ENCODE results near the gene PKDCC.
A peak's percentile ranks its signal among the peaks of the same experiment; 100 is the strongest.
"Not testable (repeated sequence)": the region's sequence is repeated elsewhere in the genome, so short reads cannot be mapped to it uniquely, and the experiment has no call there.

The PKDCC gene

DNA sequence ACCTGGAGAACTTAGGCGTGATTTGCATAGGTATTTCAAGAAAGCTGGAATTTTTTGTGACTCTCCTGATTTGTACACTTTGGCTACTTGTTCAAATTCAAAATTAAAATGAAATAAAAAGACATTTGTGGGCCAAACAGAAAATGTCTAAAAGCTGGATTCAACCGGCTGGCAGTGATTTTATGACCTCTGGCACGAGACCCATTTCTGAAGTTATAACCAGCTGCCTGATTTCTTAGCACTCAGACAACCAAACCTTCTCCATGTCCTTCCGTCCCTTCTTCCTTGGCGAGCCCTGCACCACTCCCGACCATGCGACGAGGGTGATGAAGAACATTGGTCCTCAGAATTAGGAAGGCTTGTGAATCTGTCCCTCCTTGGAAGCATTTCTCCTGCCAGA lies 19.7 kb downstream of the PKDCC start:
- no peak for ATAC-seq

DNA sequence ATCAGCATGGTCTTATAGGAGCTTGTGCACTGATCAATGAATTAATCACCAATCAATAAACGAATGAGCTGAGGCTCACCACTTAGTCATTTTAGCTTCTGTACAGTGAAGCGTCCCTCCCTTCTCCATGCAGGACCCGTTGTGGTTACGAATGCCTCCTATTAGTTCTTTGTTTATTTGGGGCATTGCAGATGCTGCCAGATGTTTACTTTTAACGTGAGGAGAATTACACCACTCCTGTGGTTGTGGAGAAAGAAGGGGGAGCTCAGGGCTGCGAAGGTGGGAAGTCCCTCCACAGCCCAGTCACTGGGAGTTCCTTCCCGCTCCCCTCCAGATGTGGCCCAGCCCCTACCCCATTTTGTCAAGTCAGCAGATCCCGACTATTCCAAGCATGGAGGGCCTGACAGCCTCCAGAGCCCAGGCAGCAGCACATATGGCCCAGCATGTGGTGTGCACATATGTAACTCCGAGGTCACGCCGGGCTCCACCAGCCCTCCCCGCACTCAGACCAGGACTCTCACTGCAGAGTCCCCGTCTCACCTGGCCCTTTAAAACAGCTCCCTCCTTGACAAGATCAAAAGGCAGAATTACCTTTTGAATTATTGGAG lies 20.9 kb downstream of the PKDCC start:
- no peak for ATAC-seq

DNA sequence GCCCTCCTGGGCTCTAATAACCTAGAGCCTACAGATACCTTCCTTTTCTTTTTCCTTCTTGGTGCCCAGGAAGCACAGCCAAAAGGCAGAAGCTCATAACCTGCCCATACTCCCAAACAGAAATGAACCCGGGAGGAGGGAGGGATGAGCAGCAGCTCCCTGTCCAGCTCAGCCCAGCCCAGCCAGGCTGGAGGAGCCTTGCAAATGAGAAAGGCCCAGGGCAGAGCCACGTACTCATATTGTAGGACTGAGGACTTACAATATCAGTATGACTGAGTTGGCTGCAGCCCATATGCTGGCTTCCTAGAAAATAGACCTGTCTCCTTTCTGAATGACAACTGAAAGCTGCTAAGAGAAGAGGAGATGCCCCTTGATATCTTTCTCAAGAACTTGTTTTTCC lies 21.7 kb downstream of the PKDCC start:
- no peak for ATAC-seq

DNA sequence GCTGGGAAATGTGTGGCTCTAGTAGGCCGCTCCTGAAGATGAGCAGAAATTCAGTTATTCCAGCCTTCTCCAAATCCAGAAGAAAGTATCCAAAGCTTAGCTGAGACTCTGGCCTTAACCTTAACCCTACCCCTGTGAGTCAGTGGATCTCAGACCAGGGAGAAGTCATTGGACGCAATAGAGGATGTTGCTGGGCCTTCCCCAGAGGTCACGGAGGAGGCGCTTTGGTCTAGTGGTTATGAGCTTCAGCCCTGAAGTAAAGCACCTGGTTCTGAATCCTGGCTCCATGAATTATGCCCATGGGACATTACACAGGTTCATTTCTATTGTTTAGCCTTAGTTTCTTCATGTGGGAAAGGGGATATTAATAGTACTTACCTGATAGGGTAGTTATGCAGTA lies 24.0 kb downstream of the PKDCC start:
- no peak for ATAC-seq

DNA sequence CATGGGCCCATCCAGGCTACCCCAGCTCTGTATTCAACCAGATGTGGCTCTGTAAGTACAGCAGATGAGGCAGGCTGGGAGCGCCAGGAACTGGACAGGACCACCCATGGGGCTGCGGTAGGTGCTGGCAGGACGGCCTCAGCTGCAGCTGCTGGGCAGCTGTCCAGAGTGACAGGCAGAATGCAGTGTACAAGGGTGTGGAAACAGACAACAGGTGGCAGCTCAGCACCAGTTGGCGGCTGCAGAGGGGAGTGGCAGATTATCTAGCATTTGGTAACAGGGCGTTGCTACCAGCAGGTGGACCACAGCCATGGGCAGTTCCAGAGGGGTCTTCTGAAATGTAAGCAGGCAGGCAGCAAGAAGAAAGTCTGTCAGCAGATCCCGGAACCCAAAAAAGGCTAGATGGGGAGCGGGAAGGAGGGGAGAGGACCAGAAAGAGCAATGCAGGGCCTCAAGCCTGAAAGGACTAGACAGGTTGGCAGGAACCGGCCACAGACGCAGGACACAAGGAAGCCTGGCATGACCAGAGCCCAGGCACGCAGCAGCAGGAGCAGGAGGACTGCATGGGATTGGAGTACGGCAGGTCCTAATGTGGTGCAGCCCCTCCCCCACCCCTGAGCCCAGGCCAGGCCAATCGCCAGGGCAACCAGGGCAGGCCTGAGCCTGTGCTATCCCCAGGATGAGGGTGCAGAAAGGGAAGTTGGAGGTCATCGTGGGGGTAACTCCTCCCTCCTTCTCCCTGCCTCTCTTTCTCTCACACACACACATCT lies 24.7 kb downstream of the PKDCC start:
- ATAC-seq = no peak

DNA sequence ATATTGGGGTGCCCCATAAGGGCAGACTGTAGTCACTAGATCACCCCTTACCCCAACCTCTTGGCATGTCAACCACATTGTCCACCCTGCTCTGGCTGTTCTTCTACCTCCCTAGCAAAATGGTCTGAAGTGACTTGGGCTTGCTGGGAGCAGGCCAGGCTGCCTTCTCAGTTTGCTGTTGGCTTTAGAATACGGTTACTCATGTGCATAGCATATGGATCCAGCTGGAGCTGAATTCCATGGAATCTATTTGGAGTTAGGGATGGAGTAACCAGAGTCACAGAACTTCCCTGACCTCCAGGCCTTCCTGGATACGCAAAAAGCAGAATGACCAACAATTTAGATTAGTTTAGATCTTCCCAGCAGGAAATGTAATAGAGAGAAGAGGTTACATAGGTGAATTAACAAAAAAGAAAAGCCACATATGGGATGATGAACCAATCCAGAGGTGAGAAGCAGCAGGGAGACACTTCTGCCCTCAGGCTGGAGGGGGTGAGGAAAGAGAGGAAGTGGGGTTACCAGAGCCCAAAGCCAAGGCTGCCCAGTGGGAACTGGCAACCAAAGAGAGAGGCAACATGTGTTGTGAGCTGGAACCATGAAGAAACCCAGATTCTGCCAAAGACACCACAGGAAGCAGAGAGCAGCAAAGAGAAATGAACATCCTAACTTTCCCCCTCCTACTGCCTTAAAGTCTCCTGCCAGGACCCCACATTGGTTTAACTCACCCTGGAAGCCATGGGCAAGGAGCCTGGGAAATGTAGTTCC lies 26.1 kb downstream of the PKDCC start:
- ATAC-seq = no peak

DNA sequence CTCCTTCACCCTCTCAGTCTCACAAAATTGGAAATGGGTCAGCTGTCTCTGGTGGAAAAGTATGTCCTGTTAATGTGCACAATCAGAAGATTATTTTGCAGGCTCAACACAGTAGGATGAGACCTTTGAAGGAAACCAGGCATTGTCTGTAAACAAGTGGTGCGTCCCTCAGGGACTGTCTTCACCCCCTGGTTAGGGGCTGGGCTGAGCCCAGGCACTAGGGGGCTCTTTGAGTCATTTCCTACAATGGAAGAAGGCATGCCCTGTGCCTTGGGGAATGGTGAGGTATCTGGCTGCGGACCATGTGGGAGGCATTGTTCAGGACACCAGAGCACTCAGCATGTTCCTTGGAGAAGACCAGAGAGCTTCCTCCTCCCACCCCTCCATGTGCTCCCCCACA lies 26.8 kb downstream of the PKDCC start:
- no peak for ATAC-seq

DNA sequence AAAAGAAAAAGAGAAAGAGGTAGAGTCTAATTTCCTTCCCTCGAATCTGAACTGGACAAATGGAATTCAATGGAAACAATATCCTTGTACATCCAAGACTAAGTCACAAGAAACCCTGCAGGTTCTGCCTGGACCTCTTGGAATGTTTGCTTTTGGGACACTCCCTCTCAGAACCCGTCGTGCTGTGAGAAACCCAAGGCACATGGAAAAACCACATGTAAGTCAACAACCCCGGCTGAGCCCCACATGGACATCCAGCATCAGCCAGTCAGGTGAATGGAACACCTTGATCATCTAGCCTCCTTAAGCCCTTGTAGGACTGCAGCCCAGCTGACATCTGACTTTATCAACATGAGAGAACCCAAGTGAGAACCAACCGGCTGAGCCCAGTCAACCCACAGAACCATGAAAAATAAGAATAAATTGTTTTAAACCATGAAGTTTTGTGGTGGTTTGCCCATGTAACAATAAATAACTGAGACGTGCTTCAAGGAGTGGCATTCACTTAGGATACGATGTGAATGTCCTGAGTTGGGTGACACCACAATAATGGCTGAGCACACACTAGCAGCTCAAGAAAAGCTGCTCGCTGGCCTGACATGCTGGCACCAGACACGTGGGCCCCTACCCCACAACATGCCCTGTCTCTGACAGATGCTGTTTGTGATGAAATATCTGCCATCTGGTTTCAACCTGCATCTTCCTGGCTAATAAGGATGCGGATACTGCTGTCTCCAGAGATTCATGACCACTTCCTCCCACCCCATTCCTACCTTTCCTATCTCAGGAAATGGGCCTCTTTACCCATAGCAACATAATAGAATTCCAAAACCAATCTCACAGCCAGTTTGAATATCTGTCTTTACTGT lies 28.8 kb downstream of the PKDCC start:
- no peak for ATAC-seq

DNA sequence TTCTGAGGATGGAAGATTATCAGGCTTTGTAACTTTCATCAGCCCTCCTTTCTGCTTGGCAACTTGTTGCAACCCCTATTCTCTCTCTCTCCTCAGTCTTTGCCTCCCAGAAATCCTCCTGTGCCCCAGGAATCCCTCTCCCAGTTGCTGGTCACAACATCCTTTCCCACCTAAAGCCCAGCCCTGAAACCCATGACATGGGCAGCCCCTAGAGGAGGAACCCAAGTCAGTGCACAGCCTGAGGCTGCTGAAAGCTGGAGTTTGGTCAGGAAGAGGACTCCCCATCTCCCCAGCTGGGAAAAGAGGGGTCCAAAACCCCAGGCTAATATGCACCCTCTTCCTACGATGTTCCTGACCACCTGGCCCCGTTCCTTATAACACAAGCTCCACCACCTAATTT lies 29.5 kb downstream of the PKDCC start:
- ATAC-seq = no peak

DNA sequence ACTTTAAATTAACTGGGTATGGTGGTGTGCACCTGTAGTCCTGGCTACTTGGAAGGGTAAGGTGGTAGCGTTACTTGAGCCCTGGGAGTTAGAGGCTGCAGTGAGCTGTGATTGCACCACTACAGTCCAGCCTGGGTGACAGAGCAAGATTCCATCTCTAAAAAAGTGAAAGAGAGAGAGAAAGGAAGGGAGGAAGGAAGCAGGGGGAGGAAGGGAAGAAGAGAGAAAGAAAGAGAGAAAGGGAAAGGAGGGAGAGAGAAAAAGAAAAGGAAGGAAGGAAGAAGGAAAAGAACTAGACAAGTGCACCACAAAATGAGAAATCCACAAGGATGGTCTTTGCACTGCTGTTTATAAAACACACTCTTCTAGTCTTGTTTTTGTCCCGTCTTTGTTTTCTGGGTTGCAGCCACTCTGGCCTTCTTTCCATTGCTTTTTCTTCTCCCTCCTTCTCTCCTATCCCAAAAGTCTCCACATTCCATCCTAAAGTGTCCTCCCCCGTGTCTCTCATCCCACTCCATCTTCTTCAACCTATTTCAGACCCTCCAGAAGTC lies 32.0 kb downstream of the PKDCC start:
- no peak for ATAC-seq

DNA sequence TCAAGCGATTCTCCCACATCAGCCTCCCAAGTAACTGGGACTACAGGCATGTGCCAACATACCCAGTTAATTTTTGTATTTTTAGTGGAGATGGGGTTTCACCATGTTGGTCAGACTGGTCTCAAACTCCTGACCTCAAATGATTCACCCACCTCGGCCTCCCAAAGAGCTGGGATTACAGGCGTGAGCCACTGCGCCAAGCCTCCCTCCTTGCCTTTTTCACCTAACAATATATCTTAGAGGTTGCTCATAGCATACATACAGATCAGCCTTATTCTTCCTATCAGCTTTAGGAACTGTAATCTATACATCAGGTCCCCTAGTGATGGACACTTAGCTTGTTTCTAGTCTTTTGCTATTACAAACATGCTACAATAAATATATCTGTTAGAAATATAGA lies 33.3 kb downstream of the PKDCC start:
- not testable (repeated sequence) for ATAC-seq

DNA sequence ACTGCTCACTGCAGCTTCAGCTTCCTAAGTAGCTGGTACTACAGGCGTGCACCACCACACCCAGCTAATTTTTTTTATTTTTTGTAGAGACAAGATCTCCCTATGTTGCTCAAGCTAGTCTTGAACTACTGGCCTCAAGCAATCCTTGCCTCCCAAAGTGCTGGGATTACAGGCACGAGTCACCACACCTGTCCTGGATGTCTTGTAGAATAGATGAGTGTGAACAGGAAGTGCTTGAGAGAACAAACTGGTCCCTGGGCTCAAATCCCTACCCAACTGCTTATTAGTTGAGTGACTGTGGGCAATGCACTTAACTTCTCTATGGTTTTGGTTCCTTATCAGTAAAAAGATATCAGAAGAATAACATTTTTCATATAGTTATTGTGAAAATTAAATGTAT lies 34.2 kb downstream of the PKDCC start:
- ATAC-seq = no peak

DNA sequence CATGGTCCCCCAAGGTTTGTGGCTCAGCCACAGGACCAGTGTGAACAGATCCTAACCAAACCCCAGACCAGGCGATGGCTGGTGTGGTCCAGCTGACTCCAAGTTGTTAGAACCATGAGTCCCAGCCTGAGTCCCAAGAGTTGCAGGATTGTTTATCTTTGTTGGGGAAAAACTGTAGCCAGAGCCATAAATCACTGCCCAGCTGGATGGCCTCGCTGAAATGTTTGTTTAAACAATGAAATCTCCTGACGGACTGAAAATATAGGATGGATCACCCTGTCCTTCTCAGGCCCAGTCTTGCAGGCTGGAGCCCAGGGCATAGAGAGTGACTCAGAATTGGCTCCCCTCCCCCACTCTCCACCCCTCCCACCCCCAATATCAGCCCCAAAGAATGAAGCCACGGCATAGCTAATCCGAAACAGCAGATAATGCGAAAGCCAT lies 36.4 kb downstream of the PKDCC start:
- ATAC-seq = no peak

DNA sequence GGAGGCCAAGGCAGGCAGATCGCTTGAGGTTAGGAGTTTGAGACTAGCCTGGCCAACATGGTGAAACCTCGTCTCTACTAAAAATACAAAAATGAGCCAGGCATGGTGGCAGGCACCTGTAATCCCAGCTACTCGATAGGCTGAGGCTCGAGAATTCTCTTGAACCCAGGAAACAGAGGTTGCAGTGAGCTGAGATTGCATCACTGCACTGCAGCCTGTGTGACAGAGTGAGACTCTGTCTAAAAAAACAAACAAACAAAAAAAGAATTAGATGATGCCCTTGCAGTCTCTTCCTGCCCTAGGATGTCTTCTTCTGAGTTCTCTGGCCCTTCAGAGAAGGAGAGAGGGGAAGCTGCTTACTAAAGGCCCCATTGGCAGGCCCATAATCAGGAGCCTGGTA lies 37.2 kb downstream of the PKDCC start:
- not testable (repeated sequence) for ATAC-seq

DNA sequence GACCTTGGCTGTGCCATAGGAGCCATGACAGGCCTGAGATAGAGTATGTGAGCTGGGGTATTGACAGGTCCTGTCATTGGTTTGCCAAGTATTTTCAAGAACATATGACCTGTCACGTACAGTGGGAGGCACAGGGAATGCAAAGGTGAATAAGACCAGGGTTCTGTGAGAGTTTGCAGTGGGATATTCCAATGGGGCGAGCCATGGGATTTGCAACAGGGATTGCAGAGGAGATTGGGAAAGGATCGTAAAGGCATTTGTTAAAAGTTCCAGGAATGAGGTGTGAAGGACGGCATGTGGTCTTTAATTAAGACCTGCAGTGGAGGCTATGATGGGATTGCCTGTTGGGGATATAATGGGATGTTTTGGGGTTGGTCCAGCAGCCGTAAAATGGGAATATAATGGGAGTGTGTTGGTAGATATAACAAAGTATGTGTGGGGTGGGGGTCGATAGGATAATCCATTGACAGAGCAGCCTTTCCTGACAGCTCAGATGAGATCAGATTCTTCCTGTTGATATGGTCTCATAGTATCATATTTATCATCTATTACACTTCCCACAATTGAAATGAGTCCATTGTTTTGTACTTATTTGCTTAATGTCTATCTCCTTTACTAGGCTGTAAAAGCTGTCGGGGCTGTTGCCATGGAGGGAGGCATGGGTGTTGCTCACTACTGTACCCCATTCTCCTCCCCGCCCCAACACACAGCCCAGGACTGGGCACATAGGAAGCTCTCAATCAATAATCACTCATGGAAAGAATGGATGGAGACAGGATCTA lies 38.1 kb downstream of the PKDCC start:
- no peak for ATAC-seq

DNA sequence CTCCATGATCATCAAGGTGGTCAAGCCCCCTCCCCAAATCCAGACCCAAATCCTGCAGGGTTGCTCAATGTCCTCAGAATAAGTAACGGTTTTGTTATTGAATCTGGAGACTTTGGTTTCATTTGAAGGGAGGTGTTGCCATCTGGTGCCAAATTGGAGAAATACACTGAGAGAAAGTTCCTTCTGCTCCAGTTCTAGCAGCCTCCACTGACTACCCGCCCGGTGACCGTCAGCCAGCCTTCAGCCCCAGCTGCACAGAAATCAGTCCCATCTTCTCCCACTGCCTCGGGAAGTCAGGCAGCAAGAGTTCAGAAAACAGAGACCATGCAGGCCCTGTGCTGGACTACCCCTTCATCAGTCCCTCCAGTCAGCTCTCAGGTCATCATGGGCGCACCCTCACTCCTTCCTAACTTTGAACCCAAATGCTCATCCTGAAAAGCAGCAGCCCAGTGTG lies 38.7 kb downstream of the PKDCC start:
- no peak for ATAC-seq

DNA sequence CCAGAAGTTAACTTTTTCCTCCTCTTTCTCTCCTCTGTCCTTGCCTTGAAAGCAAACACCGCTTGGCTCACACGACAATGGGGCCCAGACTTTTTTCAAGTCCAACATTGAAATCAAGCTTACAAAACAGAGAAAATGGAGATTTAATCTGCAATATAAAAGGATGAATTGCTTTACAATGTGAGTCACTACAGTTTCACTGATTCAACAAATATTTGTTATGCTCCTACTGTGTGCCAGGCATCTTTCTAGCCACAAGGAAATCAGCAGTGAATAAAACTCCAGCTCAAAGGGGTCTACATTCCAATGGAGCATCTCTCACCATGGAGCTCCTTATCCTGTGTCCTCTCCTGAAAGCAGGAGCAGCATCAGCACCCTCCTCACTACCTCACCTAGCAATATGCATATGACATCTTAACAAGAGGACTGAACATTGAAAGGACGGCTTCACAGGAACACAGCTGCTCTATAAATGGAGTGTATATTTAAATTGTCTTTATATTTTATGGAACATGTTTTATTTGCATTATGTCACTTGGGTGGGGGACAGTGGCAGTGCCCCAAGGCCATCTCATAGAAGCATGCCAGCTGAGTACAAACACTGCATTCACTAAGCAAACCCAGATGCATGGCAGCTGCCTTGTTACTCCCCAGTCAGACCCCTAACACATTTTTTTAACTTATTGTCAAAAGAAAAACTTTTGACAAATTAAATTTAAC lies 39.5 kb downstream of the PKDCC start:
- no peak for ATAC-seq

DNA sequence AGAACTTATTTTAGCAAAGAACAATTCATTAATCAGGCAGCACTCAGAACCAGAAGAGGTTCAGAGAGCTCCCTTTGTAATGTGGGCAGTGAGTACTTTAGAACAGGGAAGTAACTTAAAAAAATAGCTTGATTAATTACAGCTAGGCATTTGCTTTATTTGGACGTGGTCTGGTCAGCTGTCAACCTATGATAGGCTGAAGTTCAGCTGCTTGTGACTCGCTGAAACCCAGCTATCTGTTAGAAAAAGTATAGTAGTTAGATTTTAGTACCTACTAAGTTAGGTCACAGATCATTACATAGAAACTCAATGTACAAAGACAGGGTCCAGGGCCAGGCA lies 40.0 kb downstream of the PKDCC start:
- no peak for ATAC-seq

DNA sequence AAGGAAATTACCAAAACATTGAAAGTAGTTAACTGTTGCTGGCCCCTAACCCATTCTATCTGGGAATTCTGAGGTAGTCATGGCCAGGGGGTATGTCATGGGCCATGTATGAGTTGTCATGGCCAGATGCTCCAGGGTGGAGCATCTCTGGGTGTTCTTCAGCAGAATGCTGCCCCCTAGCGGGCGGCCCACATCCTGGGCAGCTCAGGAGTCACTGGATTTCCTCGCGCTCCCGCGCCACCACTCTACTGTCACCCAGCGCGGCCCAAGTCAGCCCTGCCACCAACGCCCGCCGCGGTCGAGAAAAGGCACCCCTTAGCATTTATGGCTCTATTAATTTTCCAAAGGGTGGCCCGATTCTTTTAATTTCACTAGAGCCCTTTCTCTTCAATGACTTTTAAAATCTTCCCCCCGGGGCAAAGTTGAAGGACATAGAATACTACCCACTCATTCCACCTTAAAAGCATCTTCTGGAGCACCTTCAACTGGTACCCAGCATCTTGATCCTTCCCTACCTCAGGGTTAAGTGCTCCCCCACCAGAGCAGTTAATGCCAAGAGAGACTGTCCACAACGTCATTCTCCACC lies 41.6 kb downstream of the PKDCC start:
- peak; percentile 60 to 88 for ATAC-seq

DNA sequence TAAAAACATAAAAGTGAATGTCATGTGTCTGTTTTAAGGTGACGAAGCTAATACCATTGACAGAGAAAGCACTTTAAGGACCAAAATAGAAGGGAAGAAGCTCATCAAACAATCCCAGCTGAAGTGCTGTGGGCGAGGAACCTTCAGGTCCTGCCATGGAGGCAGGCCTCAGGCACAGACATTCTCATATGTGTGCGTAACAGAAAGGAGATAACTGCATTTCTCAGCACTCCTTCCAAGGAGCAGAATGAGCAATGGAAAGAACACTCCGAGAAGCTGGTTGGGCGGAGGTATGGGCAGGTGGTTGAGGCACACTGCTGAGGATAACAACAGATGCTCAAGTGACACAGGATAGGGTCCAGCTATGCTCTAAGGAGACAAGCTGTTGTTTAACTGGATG lies 42.4 kb downstream of the PKDCC start:
- ATAC-seq = no peak

DNA sequence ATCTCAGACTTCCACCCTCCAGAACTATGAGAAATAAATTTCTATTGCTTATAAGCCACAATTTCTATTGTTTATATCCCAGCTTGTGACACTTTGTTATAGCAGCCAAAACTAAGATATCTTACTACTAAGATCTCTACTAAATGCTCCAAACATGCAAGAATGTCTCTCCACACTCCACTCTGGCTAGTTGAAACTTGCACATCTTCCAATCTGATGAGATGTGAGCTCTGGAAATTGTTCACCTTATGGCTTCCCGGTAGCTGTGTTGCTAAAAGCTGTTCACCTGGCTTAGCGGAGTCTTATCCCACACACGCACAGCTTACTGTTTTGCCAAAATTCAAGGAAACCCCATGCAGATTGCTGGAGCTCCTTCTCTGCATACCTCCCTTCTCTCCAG lies 43.9 kb downstream of the PKDCC start:
- ATAC-seq = no peak

Data from activated CD4-positive, CD25-positive, alpha-beta regulatory T cell treated with anti-CD3 and anti-CD28 coated beads, Interleukin-2, amount 50 U/mL, for 24 hours (primary cell).